GM12892 (cell line): ENCODE results near the gene SHROOM3.

Source experiments
- DNase-seq: peaks from one replicate; pipeline ENCODE4 v3.0.0; 2011; ENCODE audit not compliant: insufficient read length
- FAIRE-seq: peaks from 2 replicates; lab custom pipeline; 2011; peaks lifted over from hg19 to GRCh38; lab: Jason Lieb, UNC
- POLR2A ChIP-seq: IDR thresholded peaks from 2 replicates; pipeline ENCODE4 v1.6.1; 2011; ENCODE audit warnings: low read depth, low read length, control low read depth
- POLR2AphosphoS5 ChIP-seq: IDR thresholded peaks from 2 replicates; pipeline ENCODE4 v1.6.1; 2011; ENCODE audit warnings: low read depth, low read length, control low read depth
- TAF1 ChIP-seq: IDR thresholded peaks from 2 replicates; pipeline ENCODE4 v1.6.1; 2011; ENCODE audit warnings: low read depth, mild to moderate bottlenecking, control low read depth, low read length, borderline replicate concordance

Gene SHROOM3

DNA sequence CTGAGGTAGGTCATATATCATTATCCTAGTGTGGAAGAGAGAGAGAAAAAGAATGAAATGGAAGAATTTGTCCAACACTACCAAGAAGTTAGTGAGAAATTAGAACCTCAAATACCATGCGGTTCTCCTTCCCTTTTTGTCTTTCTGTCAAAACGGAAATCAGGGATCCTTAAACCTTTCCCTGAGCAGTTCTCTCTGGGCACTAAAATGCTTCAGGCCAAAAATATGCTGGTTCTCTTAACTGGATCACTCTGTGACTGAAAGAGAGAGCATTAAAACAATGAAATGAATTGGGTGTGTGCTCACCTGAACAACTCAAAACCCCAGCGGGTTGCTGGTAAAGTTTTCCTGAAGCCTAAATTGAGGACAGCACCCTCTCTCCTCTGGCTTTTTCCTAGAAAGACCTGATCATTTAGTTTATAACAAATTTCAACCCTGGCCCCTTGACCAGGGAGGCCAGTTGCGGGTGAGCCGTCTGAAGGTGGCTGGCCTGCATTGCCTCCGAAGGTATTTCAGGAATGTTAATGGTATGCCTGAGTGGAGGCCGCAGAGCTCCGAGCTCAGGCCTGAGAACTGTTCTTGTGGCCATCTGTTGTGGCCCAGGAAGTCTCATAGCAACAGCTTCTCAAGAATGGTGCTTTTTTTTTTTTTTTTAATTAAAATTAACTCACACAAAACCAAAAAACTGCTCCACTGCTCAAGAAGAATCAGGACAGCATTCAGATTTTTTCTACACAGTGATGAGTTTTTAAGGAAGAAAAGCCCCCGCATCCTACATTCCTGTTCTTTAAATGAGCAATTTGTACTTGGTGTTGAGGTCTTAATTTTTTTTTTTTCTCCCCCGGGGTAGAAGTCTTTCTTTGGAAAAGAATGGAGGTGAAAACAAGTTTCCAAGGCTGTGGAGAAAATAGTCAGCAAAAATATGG, 155.1 kb downstream of the SHROOM3 start:
- TF ChIP-seq POLR2AphosphoS5 = no peak
- TF ChIP-seq POLR2A = no peak
- TF ChIP-seq TAF1 = no peak
- no peak for FAIRE-seq
- DNase-seq = no peak

DNA sequence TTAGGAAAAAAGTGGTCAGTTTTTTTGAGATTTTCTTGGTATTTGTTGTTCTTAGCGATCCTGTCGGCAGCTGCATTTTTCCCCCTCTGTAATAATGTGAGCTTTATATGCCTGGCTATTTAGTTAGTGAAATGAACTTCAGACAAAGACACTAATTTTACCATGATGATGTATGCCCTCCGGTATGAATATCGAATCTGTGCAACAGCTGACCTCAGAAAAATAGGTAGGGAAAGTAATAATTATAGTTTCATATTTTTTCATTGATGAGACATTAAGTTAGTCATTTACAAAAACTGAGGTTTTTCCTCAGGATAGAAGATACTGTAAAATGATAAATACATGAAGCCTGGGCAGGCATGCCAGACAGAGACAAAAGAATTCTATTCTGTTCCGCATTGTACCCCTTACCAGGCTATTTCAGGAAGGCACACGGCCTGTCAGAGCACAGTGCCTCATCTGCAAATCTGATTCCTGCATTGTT, 155.8 kb downstream of the SHROOM3 start:
- no peak for TF ChIP-seq POLR2AphosphoS5
- no peak for TF ChIP-seq TAF1
- TF ChIP-seq POLR2A = no peak
- no peak for DNase-seq
- FAIRE-seq = no peak

DNA sequence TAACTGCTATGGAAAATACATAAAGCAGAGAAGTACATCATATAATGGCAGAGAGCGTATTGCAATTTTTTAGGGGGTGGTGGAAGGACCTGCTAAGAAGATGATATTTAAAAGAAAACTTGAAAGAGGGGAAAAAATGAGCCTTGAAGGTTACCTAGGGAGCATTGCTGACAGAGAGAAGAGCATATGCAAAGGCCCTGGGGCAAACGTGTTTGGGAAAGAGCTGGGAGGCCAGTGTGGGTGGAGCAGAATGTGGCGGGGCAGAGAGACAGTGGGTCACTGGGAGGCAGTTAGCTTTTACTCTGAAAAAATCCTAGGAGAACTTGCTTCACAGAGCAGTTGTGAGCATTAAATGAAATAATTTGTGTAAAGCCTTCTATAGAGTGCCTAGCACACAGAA, 157.0 kb downstream of the SHROOM3 start:
- TF ChIP-seq TAF1 (no peak), POLR2A (no peak), POLR2AphosphoS5 (no peak)
- no peak for FAIRE-seq
- no peak for DNase-seq

DNA sequence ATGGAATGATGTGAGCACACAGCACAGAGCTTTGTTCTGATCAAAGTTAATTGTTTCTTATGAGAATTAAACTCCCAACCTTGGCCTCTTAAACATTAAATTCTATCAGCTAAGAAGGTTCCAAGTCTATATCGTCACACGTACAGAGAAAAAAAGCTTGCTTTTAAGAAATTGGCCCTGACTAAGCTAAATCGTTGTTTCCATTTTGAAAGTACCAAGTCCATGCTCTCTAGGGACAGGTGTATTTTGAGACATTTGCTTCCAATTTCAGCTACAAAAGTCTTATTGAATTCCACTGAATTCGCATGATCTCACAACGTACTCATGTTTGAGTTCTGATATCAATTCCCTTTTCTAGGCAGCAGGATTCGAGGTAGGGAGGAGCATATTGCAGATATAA, 157.4 kb downstream of the SHROOM3 start:
- FAIRE-seq = no peak
- no peak for TF ChIP-seq POLR2AphosphoS5
- no peak for DNase-seq

DNA sequence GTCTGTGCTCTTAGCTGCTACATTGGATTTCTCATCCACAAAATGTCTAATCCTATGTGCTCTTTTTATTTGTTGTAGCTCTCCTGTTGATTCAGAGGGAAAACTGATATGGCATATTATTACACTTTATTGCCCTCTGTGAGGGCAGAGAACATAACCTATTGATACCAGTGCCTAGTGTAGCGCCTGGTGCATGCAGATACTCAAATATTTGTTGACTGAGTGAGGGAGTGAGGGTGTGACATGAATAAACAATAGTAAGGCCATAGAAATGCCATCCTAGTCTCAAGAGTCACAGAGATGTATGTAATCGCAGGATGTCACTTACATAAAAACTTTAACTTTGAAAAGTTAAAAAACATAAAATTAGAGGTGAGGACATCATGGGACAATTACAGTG, 159.1 kb downstream of the SHROOM3 start:
- FAIRE-seq (no peak), DNase-seq (no peak)
- TF ChIP-seq TAF1 (no peak), POLR2AphosphoS5 (no peak), POLR2A (no peak)

DNA sequence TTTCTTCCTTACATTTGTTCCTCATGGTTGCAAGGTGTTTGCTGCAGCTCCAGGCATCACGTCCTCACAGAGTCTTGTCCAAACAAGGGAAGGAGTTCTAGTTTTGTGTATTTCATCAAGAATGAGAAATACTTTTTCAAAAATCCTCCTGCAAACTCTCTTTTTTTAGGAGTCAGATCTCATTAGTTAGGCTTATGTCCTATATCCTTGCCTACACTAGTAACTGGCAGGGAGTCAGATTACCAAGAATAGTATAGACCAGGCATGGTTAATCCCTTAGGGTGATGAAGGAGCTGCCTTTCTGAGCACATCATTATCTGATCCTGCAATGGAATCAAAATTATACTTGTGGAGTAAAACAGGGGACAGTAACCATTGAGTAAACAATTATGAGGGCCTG, 160.4 kb downstream of the SHROOM3 start:
- no peak for TF ChIP-seq POLR2AphosphoS5
- no peak for TF ChIP-seq TAF1
- TF ChIP-seq POLR2A = no peak
- DNase-seq (no peak), FAIRE-seq (no peak)

DNA sequence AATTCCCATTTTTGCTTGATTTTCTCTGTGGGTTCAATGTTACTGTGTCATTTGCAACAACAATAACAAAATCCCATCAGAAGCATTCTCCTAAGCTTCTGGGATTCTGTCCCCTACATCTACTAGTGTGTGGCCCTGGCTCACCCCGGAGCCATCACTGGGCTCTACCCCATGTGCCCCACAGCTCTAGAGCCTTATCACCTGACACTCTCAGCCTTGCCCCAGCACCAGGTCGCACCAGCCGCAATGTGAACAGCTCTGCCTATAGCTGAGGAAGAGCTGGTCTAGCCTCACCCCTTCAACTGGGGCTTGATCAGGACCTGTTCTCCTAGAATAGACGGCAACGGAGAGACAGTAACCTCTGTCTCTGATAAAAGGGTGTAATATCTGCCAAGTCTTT, 161.7 kb downstream of the SHROOM3 start:
- DNase-seq = no peak
- TF ChIP-seq TAF1 (no peak), POLR2A (no peak), POLR2AphosphoS5 (no peak)
- FAIRE-seq = no peak

DNA sequence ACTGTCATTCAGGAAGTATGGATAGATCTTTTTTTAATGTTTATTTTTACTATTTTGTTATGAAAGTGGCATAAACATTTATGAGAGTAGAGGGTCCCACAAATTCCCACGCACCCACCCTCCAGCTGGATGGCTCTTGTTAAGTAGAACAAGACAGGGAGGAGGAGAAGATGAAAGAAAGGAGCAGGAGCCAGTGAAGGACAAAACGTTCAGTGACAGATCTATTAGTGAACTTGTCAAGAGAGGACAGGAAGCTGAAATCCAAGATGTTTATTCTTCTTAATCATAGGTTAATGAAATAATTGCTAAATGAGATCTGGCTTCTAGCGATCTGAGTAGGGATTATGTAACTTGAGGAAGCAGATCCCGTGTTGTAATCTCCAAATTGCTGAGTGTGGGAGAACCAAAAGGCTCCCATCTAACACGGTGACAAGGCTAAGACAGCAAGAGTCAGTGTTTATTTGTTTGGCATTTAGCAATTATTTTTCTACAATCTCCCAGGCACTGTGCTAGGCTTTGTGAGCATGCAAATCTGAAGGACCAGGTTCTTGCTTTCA, 162.5 kb downstream of the SHROOM3 start:
- FAIRE-seq = no peak
- TF ChIP-seq TAF1 (no peak), POLR2A (no peak), POLR2AphosphoS5 (no peak)
- no peak for DNase-seq

DNA sequence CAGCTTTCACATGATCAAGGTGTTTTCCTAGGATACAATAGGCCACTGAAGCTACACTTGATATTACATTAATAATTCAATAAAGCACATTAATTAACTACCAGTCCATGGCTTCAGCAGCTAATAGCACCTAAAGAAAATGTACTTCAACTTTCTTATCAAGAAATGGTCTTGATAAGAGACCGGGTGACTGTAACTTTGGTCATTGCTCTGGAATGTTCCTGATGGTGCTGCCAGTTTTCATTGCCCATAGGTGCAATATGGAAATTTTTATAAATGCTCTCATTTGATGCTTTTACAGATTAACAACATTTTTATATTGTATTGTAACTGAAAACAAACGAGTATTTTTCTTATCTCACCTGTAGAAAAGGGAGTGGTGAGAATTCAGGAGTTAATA, 165.4 kb downstream of the SHROOM3 start:
- TF ChIP-seq POLR2AphosphoS5 (no peak), TAF1 (no peak), POLR2A (no peak)
- DNase-seq = no peak
- no peak for FAIRE-seq

DNA sequence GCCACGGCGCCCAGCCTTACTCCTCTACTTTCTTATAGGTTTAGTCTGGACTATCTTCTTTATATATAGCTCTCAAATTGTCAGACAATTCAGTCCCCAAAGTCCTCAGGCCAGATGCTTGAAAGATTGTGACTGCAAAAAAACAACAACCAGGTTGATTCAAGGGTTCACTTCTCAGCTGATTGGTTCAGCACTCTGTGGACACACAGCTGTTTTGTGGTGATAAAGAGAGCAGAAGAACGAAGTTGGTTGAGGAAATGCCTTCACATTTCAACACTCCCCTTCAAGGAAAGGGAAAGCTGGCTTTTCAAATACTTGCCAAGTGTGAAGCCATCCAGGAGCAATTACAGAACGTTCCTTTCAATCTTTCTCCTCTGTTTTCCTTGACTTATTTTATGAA, 166.8 kb downstream of the SHROOM3 start:
- DNase-seq = no peak
- TF ChIP-seq POLR2A (no peak), POLR2AphosphoS5 (no peak), TAF1 (no peak)
- FAIRE-seq = no peak

DNA sequence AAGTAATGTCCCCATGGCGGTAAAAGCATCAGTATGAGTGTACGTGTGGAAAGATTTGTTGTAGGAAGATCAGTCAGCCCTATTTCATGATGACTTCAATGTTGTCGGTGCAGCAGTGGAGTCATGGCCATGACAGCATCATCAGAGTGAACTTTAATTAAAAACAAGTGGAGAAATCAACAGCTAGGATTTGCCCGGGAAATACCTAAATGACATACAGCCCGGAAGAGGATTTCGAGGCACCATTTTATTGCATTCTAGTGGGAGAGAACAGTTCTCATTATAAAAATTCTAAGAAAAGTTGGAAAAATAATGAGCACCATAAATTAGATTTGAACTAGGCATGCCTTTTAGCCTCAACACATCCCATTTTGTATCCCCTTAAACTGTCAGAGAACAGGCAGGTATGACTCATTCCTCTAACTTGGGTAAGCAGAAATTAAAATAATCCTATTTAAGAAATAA, 170.1 kb downstream of the SHROOM3 start:
- no peak for DNase-seq
- TF ChIP-seq TAF1 (no peak), POLR2AphosphoS5 (no peak), POLR2A (no peak)
- FAIRE-seq = no peak
